GM19193 (cell line): ENCODE measurements around the gene ARHGAP10.
A peak's percentile ranks its signal among the peaks of the same experiment; 100 is the strongest.

Experiments
- POLR2A ChIP-seq: IDR thresholded peaks from 4 replicates; pipeline ENCODE4 v1.6.1; 2011; ENCODE audit not compliant: insufficient read depth, insufficient read length; ENCODE audit errors: extremely low read depth

Gene ARHGAP10

DNA sequence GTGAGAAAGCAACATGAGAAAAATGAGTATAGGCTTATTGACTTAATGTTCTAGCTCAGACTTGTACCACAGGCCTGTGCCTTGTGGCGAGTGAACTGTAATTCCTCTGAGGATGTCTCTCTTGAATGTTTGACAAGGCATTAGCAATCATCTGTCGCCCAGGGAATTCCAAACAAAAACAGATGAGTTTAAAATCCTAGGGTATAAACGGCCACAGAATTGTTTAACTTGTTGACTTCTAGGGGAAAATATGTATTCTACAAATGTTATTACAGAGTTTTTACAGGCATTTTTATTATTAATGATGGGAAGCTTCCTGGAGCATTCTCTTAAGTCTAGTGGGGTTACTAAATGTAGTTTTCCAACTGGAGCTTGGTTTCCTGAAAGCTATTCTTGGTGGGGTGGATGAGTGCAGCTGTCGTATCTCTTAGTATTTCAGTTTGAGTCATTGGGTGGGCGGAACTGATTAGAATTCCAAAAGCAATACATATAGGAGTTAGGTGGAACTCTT, 40.6 kb downstream of the ARHGAP10 start:
- no peak for TF ChIP-seq POLR2A

DNA sequence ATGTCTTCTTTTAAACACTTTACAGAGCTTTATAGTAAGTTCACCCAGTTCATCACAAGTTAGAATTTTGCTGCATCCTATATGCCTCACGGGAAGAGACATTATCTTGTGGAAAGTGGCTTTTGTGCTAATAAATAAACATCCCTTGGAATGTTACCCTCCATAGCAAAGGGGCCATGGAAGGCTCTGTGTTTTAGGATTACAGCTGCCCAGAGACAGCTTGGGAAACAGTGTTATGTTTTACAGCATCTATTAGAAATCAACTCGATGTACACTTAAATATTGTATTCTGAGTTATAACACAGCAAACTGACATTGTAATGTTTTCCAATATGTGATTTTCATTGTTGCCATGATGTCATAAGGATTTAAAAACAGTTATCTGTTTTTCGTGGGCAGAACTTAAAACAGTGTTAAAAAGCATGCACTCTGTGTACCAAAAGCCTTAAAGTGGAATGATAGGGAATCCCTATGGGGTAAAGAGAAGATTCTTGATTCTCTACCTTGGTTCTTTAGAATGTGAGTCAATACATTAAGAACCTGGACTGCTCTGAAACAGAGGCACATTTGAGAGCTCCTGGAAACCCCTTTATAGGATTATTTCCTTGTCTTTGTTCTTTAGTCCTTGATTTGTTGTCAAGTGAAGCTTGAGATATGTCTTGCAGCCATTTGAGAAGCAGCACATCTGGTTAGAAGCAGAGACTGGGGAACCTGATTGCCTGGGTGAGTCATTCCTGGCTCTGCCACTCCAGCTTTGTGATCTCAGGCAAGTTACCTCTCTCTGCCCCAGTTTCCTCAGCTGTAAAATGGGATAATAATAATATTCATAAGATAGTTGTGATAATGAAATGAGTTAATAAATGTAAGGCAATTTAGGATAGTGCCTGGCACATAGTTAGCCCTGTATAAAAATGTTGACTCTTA, 41.6 kb downstream of the ARHGAP10 start:
- TF ChIP-seq POLR2A = no peak

DNA sequence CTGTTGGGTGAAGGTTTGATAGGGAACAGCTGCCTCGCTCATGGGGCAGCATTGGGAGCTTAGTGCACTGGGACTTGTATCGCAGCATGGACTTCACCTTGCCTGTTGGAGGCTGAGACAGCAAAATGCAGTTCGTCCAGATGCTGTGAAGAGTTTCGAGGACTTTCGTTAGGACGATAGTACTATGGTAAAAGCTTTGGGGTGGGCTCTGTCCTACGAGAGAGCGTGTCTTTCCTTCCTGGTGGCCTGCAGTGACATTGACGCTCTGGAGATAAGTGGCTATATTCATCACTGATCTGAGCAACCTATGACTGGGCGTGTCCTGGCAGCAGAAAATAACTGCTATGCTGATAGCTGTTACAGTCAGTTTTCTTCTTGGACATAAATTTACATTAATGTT, 44.8 kb downstream of the ARHGAP10 start:
- TF ChIP-seq POLR2A = no peak

DNA sequence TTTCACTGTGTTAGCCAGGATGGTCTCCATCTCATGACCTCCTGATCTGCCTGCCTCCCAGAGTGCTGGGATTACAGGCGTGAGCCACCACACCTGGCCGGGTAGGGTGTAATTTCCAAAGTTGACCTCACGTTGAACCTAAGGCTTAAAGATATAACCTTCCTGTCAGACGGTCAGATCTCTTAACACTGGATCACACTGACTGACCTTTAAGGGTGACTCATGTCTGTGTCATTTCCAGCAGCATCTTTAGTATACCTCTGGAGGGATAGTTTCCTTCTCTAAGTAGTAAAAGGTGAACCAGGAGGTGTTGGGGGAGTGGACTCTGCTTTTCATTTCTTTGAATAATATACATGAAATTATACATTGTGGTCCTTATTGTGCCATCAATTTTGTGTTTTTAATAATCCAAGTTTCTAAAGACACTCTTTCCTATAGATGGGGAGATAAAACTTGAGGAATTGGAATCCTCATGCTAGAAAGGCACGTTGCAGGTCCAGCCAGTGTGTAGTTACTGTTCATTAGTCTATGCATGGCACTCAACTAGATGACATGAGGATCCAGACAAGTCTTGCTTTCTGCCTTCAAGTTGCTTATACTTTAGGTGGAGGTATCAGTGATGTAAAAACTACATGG, 45.7 kb downstream of the ARHGAP10 start:
- TF ChIP-seq POLR2A = no peak

DNA sequence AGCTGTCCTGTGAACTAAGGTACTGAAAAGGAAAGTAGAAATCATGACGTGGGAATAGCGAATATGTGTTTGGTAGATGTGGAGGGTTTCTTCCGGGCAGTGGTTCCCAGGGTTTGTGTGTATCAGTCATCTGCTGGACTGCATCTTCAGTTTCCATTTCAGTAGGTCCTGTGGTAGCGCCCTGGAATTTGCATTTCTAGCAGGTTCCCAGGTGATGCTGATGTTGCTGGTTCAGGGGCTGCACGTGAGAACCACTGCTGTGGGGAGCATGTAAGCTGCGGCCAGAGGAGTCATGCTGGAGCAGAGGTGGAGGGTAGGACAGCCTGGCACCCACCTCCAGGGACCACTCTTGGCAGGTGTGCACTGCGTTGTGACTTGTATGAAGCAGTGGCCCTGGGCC, 47.1 kb downstream of the ARHGAP10 start:
- TF ChIP-seq POLR2A = peak; percentile 42

DNA sequence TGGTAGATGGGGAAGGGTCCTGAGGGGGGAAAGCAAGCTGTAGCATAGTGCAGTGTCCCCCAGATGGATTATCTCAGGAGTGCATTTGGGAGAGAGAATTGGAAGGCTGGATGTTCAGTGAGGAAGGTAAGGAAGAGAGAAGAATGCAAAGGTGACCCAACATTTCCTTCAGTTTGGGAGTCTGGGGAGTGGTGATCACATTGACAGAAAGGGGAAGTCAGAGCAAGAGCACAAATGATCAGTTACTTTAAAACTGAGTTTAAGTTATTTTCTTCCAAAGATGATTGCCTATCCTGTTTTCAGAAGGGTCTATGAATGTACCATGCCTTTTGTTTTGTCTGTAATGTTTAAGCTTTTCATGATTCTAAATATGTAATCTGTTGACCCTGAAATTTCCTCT, 47.6 kb downstream of the ARHGAP10 start:
- no peak for TF ChIP-seq POLR2A

DNA sequence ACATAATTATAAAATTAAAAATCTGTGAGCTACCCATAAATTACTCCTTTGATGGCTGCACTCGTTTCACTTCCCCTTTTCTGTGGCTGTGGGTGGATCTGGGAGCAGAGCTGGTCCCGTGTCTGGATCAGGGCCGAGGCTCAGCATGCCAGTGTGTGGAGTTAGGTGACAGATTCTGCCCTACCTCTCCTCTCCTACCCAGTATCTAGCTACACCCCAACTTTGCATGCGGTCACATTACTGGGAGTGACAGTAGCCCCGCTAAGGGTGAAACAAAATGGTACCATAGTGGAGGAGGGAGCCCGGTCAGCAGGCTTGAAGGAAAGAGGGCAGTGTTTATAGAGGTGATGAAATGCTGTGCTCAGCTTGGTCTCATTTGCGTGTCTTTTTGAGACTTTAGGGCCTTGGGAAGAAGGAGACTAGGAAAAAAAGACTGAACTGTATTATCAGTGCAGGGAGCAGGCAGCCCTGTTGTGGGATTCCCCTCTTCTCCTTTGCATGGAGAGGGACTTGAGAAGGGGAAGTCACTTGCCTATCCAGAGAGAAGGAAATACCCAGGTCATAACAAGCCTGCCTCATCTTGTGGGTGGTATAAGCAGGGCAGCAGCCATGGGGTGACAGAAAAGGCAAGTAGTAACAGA, 48.4 kb downstream of the ARHGAP10 start:
- TF ChIP-seq POLR2A = peak; percentile 33

DNA sequence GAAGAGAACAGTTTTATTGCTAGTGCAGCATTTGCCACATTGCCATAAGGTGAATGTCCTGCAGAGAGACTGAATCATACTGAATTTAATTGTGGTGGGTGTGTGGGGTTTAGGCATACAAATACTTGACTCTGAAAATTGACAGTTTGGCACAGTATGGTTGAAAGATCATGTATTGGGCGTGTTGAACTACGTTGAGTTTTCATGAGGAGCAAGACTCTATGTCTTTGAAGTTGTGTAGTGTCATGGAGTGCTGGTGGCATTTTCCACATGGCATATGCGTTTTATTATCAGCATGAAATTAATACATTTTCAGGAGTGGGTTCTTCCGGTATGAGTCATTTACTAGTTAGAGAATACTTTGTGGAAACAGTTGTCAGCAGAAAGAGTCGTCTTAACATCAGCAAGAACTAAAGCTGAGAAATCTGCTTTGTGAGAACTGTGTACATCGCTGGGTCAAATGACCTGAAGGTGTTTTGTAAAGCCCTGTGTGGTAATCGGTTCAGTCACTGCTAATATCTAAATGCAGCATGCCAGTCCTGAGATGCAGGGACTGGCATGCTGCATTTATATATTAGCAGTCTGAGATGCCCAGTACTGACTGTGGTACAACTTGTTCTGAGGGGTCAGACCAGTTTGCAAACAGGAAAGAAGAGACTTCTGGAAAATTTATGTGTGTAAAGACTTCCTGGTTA, 50.3 kb downstream of the ARHGAP10 start:
- no peak for TF ChIP-seq POLR2A

DNA sequence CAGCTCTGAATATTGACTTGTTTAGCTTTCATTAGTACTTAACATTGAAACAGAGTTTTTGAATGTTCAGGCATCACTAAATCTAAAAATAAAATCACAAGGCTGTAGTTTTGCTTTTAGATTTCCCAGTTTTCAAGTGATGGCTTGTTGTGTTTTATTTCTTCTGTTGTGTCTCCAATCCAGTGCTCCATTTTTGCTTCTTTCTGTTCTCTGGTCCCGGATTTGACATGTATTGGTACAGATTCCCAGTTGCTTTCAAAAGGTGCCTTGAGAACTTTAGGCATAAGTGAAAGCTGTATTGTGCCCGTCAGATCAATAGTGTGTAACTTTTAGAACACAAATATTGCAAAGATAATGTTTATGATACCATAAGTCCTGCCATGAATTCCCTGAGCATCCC, 53.2 kb downstream of the ARHGAP10 start:
- TF ChIP-seq POLR2A = no peak

DNA sequence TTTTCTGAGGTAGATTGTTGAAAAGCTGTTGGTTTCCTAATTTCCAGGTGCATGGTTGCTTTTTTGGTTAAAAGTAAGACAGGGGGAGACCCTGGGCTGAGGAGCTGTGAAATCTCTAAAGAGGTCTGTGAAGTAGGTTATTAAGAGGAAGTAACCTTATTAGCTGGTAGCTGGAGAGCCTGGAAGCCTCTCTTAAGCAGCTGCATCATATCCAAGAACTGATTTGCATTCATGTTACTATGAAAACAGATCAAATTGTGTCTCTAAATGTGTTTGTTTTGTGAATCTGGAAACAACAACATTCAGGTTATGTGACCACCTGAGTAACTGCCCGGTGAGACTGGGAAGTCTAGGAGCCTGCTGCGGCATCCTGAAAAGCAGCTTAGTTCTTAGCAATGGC, 54.1 kb downstream of the ARHGAP10 start:
- no peak for TF ChIP-seq POLR2A

DNA sequence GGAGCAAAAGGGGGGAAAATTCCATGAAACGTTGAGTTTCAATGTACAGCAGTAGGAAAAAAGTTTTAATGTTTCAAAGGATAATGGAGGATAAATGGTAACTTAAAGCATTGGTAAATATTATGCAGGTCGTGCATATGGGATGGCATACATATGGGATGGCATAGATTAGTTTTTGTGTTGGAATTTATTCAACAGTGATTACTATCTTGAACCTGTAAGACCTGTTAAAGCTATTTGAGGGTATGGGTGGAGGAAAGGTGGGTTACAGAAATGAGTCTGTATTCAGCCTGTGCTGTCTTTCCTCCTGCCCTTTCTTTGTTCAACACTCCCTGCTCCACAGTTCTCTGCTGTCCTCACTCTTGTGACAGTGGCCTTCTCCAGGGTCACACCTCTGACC, 54.6 kb downstream of the ARHGAP10 start:
- no peak for TF ChIP-seq POLR2A

DNA sequence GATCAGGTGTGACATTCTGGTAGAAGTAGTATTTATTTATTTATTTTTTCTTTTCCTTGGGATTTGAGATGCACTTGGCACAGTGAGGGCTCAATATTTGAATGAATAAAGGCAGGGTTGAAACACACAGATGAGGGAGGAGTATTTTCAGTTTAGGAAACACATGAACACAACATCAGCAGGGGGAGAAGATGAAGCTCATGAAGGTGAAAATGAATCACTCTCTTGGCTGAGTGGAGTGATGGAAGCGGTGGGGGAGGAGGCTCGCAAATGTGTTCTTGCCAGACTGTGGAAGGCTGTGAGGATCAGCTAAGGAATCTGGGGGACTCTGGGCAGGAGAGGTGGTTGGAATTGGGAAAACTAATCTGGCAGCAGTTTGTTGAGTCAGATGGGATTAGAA, 55.3 kb downstream of the ARHGAP10 start:
- TF ChIP-seq POLR2A = no peak

DNA sequence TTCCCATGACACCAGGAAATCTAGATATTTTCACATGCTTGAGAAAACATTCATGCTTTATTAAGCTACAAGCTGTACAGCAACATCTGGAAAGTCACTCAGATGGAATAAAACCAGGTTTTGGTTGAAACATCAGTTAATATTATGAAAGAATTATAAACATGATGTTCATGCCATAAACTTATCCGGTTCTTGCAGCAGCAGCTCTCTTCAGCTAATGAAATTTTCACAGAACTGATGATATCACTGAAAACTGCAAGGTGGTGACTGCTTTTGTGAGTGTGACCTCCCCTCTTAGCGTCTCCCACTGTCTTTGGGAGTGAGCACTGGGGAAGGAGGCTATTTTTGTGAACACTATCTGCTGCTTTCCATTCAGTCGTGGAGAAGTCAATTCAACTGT, 56.9 kb downstream of the ARHGAP10 start:
- TF ChIP-seq POLR2A = no peak

DNA sequence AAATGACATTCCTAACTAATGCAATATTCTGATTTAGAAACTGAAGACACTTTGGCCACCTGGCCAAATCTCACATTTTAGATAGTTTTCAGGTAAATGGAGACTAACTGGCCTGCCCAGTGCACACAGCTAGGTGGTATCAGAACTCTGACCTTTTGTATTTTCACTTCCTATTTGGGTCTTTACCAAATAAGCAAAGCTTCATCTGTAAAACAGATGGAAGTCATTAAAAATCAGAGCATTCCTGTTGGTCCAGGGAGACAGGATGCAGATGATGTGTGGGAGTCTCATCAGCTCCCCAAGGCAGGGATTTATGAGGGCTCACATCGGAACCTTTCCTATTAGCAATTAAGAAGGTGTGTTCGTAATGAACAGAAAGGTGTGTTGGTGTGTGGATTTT, 57.7 kb downstream of the ARHGAP10 start:
- no peak for TF ChIP-seq POLR2A

DNA sequence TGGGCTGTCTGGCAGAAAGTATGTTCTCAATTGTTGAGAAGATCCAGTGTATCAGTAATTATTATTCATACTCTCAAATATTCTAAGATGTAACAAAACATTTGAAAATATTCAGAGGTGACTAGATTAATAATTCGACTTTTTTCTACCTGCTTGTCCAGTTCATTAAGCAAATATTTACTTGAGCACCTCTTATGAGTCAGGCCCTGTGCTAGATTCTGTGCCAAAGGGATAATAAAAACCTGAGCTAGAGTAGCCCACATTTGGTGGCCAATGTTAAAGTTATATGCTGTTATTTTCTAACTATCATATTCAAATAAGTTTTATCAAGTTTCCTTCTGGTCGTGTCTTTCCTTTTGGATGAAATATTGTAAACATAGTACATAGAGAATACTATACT, 58.5 kb downstream of the ARHGAP10 start:
- TF ChIP-seq POLR2A = no peak
